ENCODE measurements around the gene C3orf18.

DNA sequence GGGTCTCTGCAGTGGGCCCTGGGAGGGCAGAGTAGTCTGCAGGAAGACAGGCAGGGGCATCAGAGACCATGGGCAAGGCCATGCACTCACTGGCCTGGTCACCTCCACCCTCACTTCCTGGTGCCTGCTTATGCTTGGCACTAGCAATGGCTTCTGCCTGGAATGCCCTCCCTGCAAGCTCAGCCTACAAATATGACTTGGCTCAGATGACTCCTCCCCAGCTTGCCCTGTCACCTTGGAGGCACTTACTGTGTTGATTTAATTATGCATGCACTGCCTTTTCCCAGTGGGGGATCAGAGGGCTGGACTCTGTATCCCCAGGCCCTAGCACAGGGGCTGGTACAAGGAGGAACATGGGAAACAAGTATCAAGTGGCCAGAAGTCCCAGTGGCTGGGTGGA lies 7.8 kb downstream of the C3orf18 start:
- no peak for TF ChIP-seq FOXM1 (IDR thresholded peaks at IDR 0.05; ENCODE audit: borderline replicate concordance)
- TF ChIP-seq LEF1 (IDR thresholded peaks at IDR 0.05; ENCODE audit: borderline replicate concordance) = no peak
- no peak for TF ChIP-seq ELF4 (IDR thresholded peaks at IDR 0.05)
- no peak for TF ChIP-seq TARDBP (IDR thresholded peaks at IDR 0.05)
- TF ChIP-seq FOXA1 (IDR thresholded peaks at IDR 0.05) = no peak
- no peak for TF ChIP-seq BHLHE40 (IDR thresholded peaks at IDR 0.05; ENCODE audit: borderline replicate concordance)
- TF ChIP-seq SP1 (IDR thresholded peaks at IDR 0.05) = no peak
